HepG2 (cell line): ENCODE measurements around the gene IFNLR1. TPM values are rescaled to one million over a fixed set of nuclear protein-coding genes. Genes with fewer than 3 reads are reported as not detected.

Experiments
- AHR ChIP-seq: IDR thresholded peaks from 2 replicates; pipeline ENCODE4 v1.6.1; 2018; ENCODE audit warnings: missing genetic modification reagents, missing compliant biosample characterization
- CBFB ChIP-seq: sonication (generic); formaldehyde crosslinking; IDR thresholded peaks from 2 replicates; pipeline ENCODE4 v1.4.0; 2020; ENCODE audit warnings: missing genetic modification reagents
- EED ChIP-seq: sonication (generic); formaldehyde crosslinking; IDR thresholded peaks from 2 replicates; pipeline ENCODE4 v1.5.0; 2020; ENCODE audit warnings: mild to moderate bottlenecking, missing genetic modification reagents
- FOXP1 ChIP-seq, 2 experiments: fragments of 450-650 bp in 1 of 2; IDR thresholded peaks; 2 replicates each; pipeline ENCODE4 v1.6.1; 2017 to 2018; ENCODE audit warnings: antibody characterized with exemption in 1 of 2
- KDM2A ChIP-seq: sonication (generic); formaldehyde crosslinking; IDR thresholded peaks from 2 replicates; pipeline ENCODE4 v1.4.0; 2020; ENCODE audit warnings: low read depth, missing genetic modification reagents, borderline replicate concordance
- MXD4 ChIP-seq: IDR thresholded peaks from 2 replicates; pipeline ENCODE4 v1.6.1; 2016; ENCODE audit warnings: mild to moderate bottlenecking, missing biosample characterization, missing genetic modification reagents
- NR1H2 ChIP-seq: sonication (generic); formaldehyde crosslinking; IDR thresholded peaks from 2 replicates; pipeline ENCODE4 v1.8.1; 2022; ENCODE audit warnings: low read depth, missing genetic modification reagents, borderline replicate concordance
- PREB ChIP-seq: sonication (generic); formaldehyde crosslinking; IDR thresholded peaks from 2 replicates; pipeline ENCODE4 v1.4.0; 2020; ENCODE audit warnings: missing genetic modification reagents
- SMC3 ChIP-seq: IDR thresholded peaks from 2 replicates; pipeline ENCODE4 v1.6.1; 2011; ENCODE audit warnings: low read length, improper control_type of control experiment
- SNAPC5 ChIP-seq: sonication (generic); formaldehyde crosslinking; IDR thresholded peaks from 2 replicates; pipeline ENCODE4 v1.8.1; 2023; ENCODE audit warnings: mild to moderate bottlenecking, missing genetic modification reagents, borderline replicate concordance
- STAT5B ChIP-seq: sonication (generic); formaldehyde crosslinking; IDR thresholded peaks from 2 replicates; pipeline ENCODE4 v1.4.0; 2020; ENCODE audit warnings: missing genetic modification reagents
- TEAD3 ChIP-seq: optimal IDR thresholded peaks from 2 replicates; pipeline ENCODE3; 2016; ENCODE audit warnings: borderline replicate concordance
- ZFP41 ChIP-seq: sonication (generic); formaldehyde crosslinking; IDR thresholded peaks from 2 replicates; pipeline ENCODE4 v1.4.0; 2020; ENCODE audit warnings: mild to moderate bottlenecking, missing genetic modification reagents, borderline replicate concordance
- ZNF136 ChIP-seq: sonication (generic); formaldehyde crosslinking; IDR thresholded peaks from 2 replicates; pipeline ENCODE4 v1.8.1; 2022; ENCODE audit warnings: low read depth, mild to moderate bottlenecking, moderate library complexity, missing genetic modification reagents
- ZNF296 ChIP-seq: sonication (generic); formaldehyde crosslinking; conservative IDR thresholded peaks from 2 replicates; pipeline ENCODE4 v1.5.0; 2020; ENCODE audit warnings: mild to moderate bottlenecking, missing genetic modification reagents
- polyA plus RNA-seq, 8 experiments: library from polyadenylated mRNA; depleted of rRNA in 3 of 8; stranded (reverse) in 7 of 8; unstranded in 1 of 8; fragments of >200 nt; fragmentation: Illumina TruSeq in 4 of 8; extraction: Trizol in 4 of 8; gene quantifications; 2 replicates each; pipeline versions ENCODE4 v1.2.1 to v1.2.3, GENCODE V29; 2011 to 2016; ENCODE audit warnings: low read depth in 4 of 8, missing spikeins in 1 of 8, mixed read lengths in 1 of 8; ENCODE audit not compliant: insufficient read depth in 1 of 8
- total RNA-seq, 5 experiments: library from RNA; depleted of rRNA; stranded (reverse); fragments of >200 nt; fragmentation: Illumina TruSeq; extraction: Trizol; gene quantifications; 2 replicates each; pipeline ENCODE4 v1.2.3, GENCODE V29; 2016; ENCODE audit warnings: low read depth in 1 of 5
- TF ChIP-seq, protein P1 (sequence below): IDR thresholded peaks from 2 replicates; pipeline ENCODE4 v1.6.1; 2016; ENCODE audit warnings: low read depth, missing genetic modification reagents, missing compliant biosample characterization
- TF ChIP-seq, protein P2 (sequence below): sonication (generic); formaldehyde crosslinking; IDR thresholded peaks from 2 replicates; pipeline ENCODE4 v1.5.1; 2020; ENCODE audit warnings: mild to moderate bottlenecking, moderate library complexity, missing genetic modification reagents
- TF ChIP-seq, protein P3 (sequence below): sonication (generic); formaldehyde crosslinking; IDR thresholded peaks from 2 replicates; pipeline ENCODE4 v1.4.0; 2020; ENCODE audit warnings: mild to moderate bottlenecking, missing genetic modification reagents

Gene IFNLR1
- total and polyA plus RNA-seq, 2 of the 13 experiments (the other 11 are each of a cell fraction or from before 2014, with no cell fraction given) = 3.8 to 8.5 TPM

GRCh38 chr1:24150234-24151174 is 36.6 kb downstream of the IFNLR1 start (continued):
- TF ChIP-seq, protein P1, sequence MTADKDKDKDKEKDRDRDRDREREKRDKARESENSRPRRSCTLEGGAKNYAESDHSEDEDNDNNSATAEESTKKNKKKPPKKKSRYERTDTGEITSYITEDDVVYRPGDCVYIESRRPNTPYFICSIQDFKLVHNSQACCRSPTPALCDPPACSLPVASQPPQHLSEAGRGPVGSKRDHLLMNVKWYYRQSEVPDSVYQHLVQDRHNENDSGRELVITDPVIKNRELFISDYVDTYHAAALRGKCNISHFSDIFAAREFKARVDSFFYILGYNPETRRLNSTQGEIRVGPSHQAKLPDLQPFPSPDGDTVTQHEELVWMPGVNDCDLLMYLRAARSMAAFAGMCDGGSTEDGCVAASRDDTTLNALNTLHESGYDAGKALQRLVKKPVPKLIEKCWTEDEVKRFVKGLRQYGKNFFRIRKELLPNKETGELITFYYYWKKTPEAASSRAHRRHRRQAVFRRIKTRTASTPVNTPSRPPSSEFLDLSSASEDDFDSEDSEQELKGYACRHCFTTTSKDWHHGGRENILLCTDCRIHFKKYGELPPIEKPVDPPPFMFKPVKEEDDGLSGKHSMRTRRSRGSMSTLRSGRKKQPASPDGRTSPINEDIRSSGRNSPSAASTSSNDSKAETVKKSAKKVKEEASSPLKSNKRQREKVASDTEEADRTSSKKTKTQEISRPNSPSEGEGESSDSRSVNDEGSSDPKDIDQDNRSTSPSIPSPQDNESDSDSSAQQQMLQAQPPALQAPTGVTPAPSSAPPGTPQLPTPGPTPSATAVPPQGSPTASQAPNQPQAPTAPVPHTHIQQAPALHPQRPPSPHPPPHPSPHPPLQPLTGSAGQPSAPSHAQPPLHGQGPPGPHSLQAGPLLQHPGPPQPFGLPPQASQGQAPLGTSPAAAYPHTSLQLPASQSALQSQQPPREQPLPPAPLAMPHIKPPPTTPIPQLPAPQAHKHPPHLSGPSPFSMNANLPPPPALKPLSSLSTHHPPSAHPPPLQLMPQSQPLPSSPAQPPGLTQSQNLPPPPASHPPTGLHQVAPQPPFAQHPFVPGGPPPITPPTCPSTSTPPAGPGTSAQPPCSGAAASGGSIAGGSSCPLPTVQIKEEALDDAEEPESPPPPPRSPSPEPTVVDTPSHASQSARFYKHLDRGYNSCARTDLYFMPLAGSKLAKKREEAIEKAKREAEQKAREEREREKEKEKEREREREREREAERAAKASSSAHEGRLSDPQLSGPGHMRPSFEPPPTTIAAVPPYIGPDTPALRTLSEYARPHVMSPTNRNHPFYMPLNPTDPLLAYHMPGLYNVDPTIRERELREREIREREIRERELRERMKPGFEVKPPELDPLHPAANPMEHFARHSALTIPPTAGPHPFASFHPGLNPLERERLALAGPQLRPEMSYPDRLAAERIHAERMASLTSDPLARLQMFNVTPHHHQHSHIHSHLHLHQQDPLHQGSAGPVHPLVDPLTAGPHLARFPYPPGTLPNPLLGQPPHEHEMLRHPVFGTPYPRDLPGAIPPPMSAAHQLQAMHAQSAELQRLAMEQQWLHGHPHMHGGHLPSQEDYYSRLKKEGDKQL (CRISPR knock-in tag) = no peak
- peak; percentile 51; the same call in 1 of the 2 replicates for TF ChIP-seq ZNF136 (CRISPR knock-in tag)
- TF ChIP-seq FOXP1 (IDR thresholded peaks at IDR 0.05) = no peak
- TF ChIP-seq FOXP1 (CRISPR knock-in tag; IDR thresholded peaks at IDR 0.05) = no peak
- peak; percentile 55 for TF ChIP-seq SMC3
- TF ChIP-seq, protein P2, sequence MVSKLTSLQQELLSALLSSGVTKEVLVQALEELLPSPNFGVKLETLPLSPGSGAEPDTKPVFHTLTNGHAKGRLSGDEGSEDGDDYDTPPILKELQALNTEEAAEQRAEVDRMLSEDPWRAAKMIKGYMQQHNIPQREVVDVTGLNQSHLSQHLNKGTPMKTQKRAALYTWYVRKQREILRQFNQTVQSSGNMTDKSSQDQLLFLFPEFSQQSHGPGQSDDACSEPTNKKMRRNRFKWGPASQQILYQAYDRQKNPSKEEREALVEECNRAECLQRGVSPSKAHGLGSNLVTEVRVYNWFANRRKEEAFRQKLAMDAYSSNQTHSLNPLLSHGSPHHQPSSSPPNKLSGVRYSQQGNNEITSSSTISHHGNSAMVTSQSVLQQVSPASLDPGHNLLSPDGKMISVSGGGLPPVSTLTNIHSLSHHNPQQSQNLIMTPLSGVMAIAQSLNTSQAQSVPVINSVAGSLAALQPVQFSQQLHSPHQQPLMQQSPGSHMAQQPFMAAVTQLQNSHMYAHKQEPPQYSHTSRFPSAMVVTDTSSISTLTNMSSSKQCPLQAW (CRISPR knock-in tag) = peak; percentile 53; the same call in 1 of the 2 replicates
- no peak; the same call in 1 of the 2 replicates for TF ChIP-seq CBFB (CRISPR knock-in tag)
- no peak for TF ChIP-seq AHR (CRISPR knock-in tag)
- TF ChIP-seq ZNF296 (CRISPR knock-in tag) = no peak
- no peak for TF ChIP-seq NR1H2 (CRISPR knock-in tag)
- peak; percentile 71 for TF ChIP-seq TEAD3 (CRISPR knock-in tag)
- TF ChIP-seq ZFP41 (CRISPR knock-in tag) = no peak
- no peak for TF ChIP-seq EED (CRISPR knock-in tag)
- TF ChIP-seq STAT5B (CRISPR knock-in tag) = no peak
- TF ChIP-seq, protein P3, sequence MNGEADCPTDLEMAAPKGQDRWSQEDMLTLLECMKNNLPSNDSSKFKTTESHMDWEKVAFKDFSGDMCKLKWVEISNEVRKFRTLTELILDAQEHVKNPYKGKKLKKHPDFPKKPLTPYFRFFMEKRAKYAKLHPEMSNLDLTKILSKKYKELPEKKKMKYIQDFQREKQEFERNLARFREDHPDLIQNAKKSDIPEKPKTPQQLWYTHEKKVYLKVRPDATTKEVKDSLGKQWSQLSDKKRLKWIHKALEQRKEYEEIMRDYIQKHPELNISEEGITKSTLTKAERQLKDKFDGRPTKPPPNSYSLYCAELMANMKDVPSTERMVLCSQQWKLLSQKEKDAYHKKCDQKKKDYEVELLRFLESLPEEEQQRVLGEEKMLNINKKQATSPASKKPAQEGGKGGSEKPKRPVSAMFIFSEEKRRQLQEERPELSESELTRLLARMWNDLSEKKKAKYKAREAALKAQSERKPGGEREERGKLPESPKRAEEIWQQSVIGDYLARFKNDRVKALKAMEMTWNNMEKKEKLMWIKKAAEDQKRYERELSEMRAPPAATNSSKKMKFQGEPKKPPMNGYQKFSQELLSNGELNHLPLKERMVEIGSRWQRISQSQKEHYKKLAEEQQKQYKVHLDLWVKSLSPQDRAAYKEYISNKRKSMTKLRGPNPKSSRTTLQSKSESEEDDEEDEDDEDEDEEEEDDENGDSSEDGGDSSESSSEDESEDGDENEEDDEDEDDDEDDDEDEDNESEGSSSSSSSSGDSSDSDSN = 0 out of 2 replicates have a peak, but pooled peaks have one; percentile 28
- no peak for TF ChIP-seq MXD4
- peak; percentile 48; the same call in 1 of the 2 replicates for TF ChIP-seq KDM2A (CRISPR knock-in tag)
- TF ChIP-seq SNAPC5 (CRISPR knock-in tag) = no peak
- TF ChIP-seq PREB (CRISPR knock-in tag) = no peak
